SK-N-MC (cell line): ENCODE measurements around the gene PARD3.
"Not testable (repeated sequence)": the region's sequence is repeated elsewhere in the genome, so short reads cannot be mapped to it uniquely, and the experiment has no call there.

Experiments used
- EZH2 ChIP-seq: fragments of 200-600 bp; sonication (generic); IDR thresholded peaks from one replicate; pipeline ENCODE4 v1.6.1; 2017; ENCODE audit warnings: antibody characterized with exemption
- FOXP2 ChIP-seq: optimal IDR thresholded peaks from 2 replicates; pipeline ENCODE3; 2011; ENCODE audit warnings: mild to moderate bottlenecking, moderate library complexity; ENCODE audit not compliant: insufficient read depth; ENCODE audit errors: extremely low read length, control extremely low read depth
- POLR2AphosphoS5 ChIP-seq: IDR thresholded peaks from 2 replicates; pipeline ENCODE4 v1.6.1; 2012; ENCODE audit warnings: mild to moderate bottlenecking, low read depth, low read length, borderline replicate concordance

DNA sequence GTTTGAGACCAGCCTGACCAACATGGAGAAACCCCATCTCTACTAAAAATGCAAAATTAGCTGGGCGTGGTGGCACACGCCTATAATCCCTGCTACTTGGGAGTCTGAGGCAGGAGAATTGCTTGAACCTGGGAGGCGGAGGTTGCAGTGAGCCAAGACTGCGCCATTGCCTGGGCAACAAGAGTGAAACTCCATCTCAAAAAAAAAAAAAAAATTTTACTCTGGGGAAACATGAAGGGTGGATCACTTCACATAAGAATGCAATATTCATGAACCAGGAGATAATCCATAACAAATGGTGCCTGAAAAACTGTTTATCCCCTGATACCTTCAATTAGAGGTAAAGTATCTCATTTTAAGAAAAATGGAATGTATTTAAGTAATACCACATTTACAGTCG is 21.5 kb downstream of the PARD3 start:
- not testable (repeated sequence) for TF ChIP-seq EZH2, POLR2AphosphoS5, FOXP2
